AG08395 (cell line): ENCODE results near the gene PSMD1.
"Not testable (repeated sequence)": the region's sequence is repeated elsewhere in the genome, so short reads cannot be mapped to it uniquely, and the experiment has no call there.

Experiments used
- DNase-seq: peaks from one replicate; pipeline ENCODE4 v3.0.0; 2012; ENCODE audit warnings: mixed read lengths, low spot score

PSMD1 gene

DNA sequence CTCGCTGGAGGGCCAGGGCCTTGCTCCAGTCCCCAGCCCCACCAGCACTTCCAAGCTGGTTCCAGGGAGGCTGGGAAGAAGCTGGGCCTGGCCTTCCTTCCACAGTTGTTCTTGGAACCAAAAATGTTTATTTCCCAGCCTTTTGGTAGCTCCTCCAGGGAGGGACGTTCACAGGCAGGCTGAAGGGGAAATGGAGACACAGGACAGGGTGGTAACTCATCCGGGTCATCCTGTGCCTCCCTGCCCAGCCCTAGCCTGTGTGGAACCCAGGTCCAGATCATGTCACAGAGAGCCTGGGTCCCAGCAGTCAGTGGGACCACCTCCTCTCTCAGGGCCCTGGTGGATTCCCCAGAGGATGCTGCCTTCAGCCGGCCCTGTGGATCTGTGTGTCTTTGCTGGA is 129.2 kb downstream of the PSMD1 start:
- DNase-seq: no peak

DNA sequence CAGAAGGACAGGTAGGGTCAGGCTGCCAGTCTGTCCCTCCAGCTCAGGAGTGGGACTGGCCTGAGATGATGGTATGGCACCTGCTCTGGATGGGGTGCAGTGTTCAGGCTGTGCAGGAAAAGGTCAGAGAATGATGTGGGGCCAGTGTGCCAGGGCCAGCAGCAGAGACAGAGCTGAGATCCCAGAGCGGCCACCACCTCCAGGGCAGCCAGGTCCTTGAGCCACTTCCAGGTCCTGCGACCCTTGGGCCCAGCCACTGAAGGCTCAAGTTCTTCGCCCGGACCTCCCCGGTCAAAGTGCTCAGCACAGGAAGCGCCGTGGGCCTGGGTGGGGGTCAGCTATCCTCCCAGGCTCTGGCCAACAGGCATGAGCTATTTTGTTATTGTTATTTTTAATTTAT is 129.7 kb downstream of the PSMD1 start:
- DNase-seq: no peak

DNA sequence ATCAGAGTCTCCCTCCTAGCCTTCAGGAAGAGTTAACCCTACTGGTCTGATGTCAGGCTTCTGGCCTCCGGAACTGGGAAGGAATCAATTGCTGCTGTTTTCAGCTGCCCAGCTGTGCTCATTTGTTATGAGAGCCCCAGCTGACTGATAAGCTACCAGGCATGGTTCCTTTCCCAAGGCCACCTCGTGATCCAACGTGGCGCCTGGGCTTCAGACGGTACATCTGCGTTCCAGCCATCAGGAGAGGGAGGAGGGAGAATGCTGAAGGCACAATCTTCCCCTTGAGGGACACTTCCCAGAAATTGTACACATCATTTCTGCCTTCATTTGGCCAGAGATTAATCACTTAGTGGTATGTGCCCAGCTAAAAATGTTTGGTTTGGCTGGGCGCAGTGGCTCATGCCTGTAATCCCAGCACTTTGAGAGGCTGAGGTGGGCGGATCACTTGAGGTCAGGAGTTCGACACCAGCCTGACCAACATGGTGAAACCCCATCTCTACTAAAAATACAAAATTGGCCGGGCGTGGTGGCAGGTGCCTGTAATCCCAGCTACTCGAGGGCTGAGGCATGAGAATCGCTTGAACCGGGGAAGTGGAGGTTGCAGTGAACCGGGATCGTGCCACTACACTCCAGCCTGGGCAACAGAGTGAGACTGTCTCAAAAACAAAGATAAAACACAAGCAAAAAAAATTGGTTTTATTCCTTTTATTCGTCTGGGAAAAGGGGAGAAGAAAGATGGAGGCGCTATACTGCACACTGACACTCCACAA is 131.3 kb downstream of the PSMD1 start:
- DNase-seq: peak; percentile 58

DNA sequence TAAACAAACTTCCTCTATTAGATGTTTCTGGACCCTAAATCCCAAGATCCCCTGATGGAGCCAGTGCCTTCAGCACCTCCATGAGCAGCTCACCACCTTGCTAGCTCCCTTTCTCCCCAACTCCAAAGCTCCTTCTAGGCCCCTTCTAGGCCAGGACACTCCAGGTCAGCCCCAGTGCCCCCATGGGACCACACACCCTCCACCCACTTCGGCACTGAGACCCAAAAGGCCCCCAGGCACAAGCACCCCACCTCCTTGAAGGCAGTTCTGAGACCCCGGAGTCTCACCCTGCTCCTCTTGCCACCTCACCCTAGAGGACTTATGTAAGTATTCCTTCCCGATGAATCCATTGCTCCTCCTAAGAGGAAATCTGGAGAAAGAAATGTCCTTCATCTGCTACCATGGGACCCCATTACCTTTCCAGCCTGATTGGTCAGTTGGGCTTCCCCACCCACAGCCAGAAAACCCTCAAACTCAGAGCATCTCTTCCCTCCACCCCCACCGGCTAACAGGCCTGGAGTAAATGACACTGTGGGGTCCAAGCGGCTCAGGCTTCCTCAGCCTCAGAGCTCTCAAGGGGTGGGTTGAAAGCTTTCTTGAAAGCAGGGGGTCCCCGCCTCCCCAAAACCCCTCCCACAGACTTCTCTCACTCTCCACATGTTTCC is 132.0 kb downstream of the PSMD1 start:
- no peak for DNase-seq

DNA sequence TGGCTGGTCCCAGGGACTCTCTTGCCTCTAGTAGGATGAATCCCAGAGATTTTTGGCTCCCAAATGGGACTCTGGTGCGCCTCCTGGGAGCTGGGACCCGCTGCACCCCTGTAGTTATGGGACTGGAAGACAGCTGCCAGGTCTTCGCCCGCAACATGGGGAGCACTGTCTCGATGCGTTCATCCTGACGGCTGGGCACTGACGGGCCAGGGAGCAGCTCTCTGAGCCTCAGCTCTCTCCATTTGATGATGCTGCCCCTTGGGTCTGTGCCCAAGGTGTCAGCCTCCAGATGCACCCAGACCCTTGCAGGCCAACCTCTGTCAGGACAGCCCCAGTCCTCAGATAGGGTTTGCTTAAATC is 132.5 kb downstream of the PSMD1 start:
- no peak for DNase-seq

DNA sequence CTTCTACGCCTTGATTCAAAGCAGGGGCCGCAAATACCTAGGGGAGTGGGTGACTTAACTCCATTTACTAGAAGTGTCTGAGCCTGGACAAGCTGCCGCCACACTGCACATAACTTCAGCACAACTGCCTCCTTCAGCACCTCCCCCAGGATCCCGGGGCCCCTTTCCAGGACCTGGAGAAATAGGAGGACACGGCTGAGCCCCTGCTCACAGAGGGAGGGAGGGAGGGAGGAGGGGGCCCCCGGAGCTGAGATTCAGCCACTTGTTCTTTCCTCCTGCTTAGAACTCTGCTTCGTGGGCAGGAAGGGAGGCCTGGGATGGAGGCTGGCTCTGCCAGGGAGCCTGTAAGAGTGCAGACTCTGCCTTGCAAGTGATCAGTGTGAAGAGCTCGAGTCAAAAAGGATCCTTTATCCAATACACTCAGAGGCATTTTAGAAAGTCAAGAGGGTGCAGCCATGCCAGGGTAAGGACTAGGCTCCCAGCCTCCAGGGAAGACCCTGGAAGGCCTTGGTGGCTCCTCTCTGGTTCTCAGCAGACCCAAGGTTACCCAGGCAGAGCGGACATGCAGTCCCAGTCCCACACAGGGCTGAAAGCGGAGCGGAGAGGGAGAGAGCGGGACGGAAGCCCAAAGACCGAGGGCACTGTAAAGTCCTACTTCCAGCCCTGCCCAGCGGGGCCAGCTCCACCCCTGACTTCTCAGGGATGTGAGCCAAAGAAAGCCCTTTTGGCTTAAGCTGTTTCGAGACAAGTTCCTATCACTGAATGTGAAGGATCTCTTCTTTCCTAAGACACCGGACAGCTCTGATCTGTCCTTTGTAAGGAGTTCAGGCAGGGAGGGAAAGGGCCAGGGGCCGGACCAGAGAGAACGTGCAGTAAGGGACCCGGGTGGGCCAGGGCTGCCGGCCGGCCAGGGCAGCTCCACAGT is 133.2 kb downstream of the PSMD1 start:
- DNase-seq: peak; percentile 69

DNA sequence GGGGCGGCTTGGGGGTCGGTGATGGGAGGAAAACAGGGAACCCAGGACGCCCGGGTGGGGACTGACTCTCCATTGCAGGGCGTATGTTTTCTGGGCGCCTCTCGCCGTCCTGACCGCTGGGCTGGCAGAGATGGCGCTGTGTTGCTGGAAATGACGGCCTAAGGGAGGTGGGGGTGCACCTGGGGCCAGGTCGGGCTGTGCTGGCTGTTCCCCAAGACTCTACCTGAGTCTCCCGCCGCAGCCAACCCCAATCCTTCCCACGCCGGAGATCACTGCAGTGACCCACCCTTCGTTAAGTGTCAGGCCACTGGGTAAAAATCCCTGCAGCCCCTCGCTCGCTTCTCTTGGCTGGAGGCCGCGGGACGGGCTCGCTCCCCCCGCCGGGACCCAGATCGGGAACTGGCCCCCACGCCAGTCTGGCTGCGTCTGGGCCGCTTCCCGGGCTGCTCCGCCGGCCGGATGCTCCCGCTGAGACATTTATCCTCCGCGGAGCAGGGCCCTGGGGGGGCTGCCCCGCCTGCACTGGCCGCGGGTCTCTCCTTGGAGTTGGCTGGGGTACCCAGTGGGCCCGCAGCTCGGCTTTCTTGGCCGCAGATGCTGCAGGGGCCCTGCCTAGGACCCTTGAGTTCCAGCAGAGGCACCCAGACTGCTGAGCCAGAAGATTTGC is 134.0 kb downstream of the PSMD1 start:
- peak; percentile 56 for DNase-seq

DNA sequence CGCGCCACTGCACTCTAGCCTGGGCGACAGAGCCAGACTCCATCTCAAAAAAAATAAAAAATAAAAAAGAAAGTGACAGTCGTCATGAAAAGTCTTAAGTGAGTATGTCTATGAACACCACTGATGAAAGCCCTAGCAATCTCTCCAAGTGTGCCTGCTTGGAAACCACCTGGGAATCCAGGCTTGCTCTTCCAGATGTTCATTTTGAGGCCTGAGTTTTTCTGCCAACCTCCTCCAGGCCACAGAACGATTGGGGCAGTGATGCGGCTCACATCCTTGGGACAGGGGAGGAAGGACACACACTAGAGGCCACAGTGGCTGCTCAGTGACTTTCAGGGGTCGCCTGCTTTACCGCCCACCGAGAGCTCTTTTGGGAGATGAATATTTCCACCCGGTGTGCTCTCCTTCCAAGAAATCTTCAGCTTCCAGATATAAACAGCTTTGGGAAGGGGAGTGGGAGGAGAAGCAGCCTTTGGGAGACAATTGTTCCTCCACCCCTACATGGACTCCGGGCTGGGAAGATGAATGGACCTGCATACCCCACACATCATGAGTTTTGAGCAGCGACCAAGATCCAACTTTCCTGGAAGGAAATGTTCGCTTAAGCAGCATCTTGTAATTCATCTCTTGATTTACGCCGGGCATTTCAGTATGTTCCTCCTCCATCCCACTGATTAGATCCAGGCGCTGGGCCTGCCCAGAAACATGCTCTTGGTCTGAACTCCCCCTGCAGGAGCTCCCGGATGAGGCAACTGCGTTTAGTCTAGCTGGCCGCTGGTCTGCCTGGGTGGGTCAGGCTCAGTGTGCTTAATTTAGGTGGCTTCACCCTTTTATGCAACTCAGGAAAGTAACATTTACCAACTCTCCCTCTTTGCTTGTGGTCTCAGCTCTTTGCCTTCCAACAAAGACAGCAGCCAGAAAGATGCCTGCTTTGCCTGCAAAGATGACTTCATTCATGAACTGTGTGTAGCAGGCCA is 135.5 kb downstream of the PSMD1 start:
- DNase-seq: peak; percentile 84

DNA sequence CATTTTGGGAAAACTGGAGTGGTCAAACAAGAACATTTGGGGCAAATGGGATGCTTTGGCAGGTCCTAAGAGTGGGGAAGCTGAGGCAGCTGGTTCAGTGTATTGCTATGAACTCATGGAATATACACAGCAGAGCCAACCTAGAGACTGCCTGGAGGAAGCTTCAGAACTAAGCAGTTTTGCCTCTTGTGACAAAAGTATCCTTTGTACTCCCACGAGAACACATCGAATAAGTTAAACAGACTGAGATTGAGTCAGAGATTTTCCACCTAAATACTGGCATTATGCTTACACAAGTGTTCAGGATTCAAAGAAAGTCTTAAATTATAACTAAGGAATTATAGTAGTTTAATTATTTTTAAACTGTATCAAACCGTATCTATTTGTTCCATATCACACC is 136.5 kb downstream of the PSMD1 start:
- DNase-seq: no peak

DNA sequence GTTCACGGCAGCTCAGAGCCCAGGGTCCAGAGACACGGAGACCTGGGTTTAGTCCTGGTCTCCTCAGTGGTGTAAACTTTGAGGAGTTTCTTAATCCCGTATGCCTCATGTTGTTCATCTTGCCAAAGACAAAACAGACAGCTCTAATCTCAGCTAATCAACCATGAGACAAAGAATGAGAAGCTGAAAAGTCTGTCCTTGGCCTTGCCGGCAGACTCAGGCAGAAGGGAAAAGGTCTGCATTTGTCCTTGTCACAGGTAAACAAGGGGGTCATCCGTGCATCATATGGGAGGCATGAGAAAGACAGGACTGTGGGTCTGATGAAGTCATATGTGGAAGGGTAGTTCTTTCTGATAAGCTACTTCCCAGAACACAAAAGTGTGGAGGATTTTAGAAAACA is 139.9 kb downstream of the PSMD1 start:
- no peak for DNase-seq

DNA sequence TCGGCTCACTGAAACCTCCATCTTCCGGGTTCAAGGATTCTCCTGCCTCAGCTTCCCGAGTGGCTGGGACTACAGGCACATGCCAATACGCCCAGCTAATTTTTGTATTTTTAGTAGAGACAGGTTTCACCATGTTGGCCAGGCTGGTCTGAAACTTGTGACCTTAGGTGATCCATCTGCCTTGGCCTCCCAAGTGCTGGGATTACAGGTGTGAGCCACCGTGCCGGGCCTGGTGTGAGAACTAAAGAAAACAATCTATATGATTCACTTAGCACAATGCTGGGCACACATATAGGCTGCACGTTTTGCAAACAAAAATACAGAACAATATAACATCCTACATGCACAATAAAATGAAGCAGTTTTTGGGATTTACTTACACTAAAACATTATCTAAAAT is 140.5 kb downstream of the PSMD1 start:
- not testable (repeated sequence) for DNase-seq

DNA sequence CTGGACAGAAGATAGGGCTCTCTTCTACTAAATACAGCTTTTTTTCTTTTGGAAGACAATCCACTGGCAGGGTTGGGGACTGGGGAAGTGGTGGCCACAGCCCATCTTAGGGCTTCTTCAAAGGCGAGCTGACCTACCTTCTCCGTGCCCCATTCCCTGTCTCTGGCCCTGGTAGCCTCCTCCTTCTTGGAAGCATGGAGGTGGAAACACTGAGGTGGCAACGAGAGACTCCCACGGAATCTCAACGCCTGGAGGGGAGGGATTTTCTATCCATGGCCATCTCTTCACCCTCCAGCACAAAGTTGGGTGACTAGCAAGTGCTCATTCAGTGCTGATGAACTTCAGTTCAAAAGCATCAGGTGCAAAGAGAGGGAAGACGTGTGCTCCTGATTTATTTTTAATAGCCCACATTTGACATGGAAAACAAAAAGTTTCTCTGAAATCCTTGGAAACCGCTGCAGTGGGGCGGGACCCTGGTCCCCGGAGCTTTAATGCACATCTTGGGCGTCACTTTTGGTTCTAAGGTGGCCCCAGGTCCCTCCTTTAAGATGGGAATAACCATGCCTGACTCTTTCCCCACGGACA is 141.1 kb downstream of the PSMD1 start:
- DNase-seq: no peak

DNA sequence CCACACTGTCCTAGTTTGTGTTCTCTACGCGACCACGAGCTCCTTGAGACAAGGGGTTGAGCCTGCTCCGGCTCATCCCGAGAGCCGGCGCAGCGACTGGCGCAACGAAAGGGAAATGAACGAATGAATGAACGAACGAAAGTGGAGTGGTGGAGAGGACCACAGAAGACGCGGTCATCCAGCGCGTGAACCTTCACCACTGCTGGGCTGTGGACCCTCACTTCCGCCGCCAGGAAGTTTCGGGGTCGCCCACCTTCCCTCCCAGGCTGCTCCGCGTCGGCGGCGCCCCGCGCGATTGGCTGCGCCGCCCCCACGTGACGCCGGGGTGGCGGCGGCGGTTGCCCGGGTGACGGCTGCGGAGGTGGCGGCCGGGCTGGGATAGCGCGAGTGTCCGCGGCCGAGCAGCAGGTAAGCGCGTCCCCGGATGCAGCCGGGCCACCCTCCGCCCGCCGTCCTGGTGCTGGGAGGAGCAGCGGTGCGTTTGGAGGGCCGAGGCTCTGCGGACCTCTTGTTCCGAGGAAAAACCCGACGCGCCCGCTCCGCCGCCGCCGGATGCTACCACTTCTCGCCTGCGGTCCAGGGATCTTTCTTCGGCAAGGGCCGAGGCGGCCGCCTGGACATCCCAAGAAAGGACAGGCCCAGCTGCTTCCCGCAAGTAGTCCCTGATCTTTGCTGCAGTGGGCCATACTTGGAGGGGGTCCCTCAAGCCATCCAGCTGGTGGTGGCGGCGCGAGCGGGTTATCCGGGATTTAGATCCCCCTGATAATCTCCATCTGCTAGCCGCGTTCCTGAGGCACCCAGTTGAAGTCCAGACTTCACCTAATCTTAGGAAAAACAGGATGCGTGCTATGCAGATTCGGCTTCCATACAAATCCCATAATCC is 141.9 kb downstream of the PSMD1 start, which contains the start of gene ARMC9:
ARMC9 (plus strand) TSS at position 341 of the 883 bp plus-strand sequence. CDS start 7,608 bp downstream, outside the sequence.
- peak; percentile 94 for DNase-seq

DNA sequence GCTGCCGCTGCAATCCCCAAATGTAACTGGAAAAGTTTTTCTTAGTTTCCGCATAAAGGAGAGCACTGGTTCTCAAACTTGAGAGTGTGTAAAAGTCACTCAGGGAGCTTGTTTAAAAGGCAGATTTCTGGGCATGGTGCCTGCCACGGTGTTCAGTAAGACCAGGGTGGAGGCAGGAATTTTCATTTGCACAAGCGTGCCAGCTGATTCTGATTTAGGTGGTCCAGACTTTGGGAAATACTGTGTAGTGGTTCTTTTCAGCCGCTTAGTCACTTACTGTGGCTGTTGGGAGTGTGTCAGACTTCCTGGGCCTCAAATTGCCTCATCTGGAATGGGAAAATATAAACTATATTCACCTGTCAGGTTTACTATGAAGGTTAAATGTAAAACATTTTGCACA is 142.6 kb downstream of the PSMD1 start:
- DNase-seq: no peak

DNA sequence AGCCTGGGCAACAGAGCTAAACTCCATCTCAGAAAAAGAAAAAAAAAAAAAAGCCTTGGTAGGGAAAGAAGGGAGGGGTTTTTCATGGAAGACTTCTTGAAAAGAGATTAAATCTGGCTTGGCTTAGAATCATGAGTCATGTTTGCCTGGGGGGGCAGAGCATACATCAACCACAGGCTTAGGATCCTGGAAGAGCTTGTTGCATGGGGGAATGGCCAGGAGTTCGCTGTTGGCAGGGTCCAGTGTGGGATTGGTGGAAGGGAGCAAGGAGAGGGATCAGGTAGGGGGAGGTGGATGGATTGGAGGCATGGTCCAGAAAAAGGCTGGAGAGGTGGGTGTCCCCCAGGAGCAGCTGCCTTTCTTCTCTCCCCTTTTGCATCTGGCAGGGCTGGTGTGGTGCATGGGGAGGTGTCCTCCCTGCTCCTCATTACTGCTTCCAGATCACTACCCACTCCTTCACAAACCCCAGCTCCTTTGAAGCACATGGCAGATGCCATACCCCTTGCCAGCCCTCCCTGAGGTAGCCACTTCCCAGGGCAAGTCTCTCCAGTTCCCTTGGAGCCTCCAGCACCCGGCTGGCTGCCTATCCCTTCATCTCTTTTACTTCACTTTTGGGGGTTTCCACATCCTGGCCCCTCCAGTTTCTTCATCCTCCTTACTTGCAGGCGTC is 144.3 kb downstream of the PSMD1 start:
- peak; percentile 60 for DNase-seq

DNA sequence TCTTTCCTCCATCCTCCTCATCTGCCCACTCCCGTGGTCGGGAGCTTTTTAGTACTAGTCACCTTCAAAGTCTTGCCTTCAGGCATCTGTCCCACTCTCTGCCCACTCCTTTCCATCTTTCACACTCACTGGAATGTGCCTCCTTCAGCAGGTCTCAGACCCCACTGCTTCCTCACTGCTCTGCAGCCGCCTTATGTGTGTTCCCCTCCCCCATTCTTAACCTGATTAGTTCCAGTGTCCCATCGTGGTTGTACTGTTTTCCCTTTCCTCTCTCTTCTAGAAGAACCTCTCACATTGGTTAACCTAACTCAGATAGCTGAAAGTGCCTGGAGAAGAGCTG is 144.8 kb downstream of the PSMD1 start:
- DNase-seq: no peak

DNA sequence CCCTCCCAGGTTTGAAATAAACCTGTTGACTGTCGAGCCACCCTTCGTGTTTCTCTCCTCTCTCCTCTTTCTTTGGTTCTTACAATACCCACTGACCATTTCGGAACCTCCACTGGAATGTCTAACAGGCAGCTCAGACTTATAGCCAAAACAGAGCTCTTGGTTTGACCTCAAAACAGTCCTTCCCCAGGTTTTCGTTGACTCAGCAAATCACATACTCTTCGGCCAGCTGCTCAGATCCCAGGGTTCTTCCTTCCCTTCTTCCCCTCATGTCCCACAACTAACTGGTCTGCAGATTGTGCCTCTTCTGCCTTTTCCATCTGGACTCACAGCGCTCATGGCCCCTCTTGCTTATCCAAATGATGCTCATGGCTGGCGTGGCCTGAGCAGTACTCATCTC is 146.4 kb downstream of the PSMD1 start:
- DNase-seq: no peak

DNA sequence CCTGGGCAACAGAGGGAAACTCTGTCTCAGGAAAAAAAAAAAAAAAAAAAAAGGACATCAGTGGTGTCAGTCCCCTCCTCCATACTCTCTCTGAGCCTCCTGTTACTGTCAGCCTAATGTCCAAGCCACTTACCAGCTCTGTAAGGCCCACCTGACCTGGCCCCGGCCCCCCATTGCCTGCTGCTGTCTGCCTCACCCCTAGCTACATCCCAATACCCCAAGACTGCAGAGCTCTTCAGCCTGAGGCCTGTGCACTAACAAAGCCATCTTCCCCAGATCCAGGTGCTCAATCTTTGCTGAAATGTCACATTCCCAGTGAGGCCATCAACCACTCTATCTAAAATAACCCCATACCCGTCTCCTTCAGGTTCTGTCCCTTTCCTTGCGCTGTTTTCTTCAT is 147.5 kb downstream of the PSMD1 start:
- DNase-seq: no peak

DNA sequence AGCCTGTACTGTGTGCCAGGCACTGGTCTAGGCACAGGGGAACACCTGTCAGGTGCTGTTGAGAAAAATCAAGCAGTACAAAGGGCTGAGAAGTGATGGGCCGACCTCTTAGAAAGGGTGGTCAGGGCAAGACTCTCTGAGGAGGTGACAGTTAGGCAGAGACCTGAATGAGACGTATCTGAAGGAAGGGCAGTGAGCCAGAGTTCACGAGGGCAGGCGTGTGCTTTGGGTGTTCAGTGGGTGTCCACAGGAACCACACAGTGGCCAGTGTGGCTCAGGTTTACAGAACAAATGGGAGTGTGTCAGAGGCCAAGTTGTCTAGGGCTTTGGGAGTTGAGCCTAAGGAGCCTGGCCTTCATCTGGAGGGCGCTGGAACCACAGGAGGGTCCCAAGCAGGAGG is 147.9 kb downstream of the PSMD1 start:
- no peak for DNase-seq
